Neutrophil (primary cell): ENCODE measurements around the gene PRLH.

Source experiments
- H3K27ac ChIP-seq: fragments of 200-600 bp; sonication (generic); 2 replicates; pipeline ENCODE4 v1.5.1; 2016; ENCODE audit warnings: mild to moderate bottlenecking, moderate library complexity
- H3K27me3 ChIP-seq: fragments of 200-600 bp; sonication (generic); 2 replicates; pipeline ENCODE4 v1.6.0; 2016; ENCODE audit warnings: mild to moderate bottlenecking
- H3K36me3 ChIP-seq: fragments of 200-600 bp; sonication (generic); 2 replicates; pipeline ENCODE4 v1.5.1; 2017
- H3K4me1 ChIP-seq, 2 experiments: fragments of 200-600 bp in 1 of 2; sonication (generic) in 1 of 2; 1 replicate in 1 of 2; 2 replicates in 1 of 2; pipeline versions ENCODE4 v1.5.1 to v1.6.1; 2013 to 2016; ENCODE audit warnings: low read depth in 1 of 2, low read length in 1 of 2, mild to moderate bottlenecking in 1 of 2, moderate library complexity in 1 of 2; ENCODE audit not compliant: control insufficient read depth in 1 of 2, insufficient read depth in 1 of 2
- H3K4me3 ChIP-seq, 2 experiments: fragments of 200-600 bp in 1 of 2; sonication (generic) in 1 of 2; 1 replicate in 1 of 2; 2 replicates in 1 of 2; pipeline ENCODE4 v1.5.1; 2013 to 2016; ENCODE audit warnings: low read depth in 1 of 2, low read length in 1 of 2, mild to moderate bottlenecking in 1 of 2, moderate library complexity in 1 of 2
- H3K9me3 ChIP-seq: fragments of 200-600 bp; sonication (generic); 2 replicates; pipeline ENCODE4 v1.5.1; 2016
- TF ChIP-seq, protein P1 (sequence below): fragments of 200-600 bp; sonication (generic); IDR thresholded peaks from 2 replicates; pipeline ENCODE4 v1.5.1; 2016; ENCODE audit warnings: antibody characterized with exemption

The PRLH gene

DNA sequence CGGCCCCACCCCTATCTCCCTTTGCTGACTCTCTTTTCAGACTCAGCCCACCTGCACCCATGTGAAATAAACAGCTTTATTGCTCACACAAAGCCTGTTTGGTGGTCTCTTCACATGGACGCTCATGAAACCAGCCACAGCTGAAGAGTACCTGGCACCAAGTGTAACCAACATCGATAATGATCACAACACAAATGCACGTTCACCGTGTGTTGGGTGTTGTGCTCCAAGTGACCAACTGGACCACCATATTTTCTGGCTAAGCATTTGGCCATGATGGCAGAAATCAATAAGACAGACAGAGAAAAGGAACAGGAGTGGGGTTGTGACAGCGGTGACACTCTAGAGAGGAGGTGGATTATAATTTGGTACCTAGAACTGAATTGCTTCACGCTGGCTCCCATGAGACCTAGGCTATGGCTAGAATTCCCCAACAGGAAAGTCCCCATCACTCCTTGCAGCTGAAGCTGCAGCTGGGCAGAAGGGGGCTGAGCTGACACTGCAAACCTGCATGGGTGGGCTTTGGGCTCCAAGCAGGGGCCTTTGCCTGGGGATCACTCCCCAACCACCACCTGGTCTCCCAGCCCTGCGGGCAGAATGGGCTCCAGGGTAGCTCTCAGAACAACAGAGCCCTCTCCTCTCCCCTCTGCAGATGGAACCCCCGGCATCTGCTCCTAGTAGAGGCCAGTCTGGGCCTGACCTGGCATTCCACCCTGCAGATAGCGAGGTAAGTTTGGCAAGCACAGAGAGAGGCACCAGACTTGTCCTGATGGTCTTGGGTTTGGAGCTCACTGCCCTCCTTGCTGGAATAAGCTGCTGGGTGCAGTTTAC is 46.4 kb downstream of the PRLH start:
- H3K27me3 ChIP-seq: peaks cover 27% of the 10 kb centered on the region
- no peak overlapping the region for H3K4me3 ChIP-seq
- no peaks in the 10 kb centered on the region for H3K36me3 ChIP-seq
- H3K4me1 ChIP-seq: peaks cover 8 to 10% of the 10 kb centered on the region in 2 experiments
- H3K9me3 ChIP-seq: no peaks in the 10 kb centered on the region
- no peak overlapping the region for H3K27ac ChIP-seq
- TF ChIP-seq, protein P1, sequence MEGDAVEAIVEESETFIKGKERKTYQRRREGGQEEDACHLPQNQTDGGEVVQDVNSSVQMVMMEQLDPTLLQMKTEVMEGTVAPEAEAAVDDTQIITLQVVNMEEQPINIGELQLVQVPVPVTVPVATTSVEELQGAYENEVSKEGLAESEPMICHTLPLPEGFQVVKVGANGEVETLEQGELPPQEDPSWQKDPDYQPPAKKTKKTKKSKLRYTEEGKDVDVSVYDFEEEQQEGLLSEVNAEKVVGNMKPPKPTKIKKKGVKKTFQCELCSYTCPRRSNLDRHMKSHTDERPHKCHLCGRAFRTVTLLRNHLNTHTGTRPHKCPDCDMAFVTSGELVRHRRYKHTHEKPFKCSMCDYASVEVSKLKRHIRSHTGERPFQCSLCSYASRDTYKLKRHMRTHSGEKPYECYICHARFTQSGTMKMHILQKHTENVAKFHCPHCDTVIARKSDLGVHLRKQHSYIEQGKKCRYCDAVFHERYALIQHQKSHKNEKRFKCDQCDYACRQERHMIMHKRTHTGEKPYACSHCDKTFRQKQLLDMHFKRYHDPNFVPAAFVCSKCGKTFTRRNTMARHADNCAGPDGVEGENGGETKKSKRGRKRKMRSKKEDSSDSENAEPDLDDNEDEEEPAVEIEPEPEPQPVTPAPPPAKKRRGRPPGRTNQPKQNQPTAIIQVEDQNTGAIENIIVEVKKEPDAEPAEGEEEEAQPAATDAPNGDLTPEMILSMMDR: no peak

DNA sequence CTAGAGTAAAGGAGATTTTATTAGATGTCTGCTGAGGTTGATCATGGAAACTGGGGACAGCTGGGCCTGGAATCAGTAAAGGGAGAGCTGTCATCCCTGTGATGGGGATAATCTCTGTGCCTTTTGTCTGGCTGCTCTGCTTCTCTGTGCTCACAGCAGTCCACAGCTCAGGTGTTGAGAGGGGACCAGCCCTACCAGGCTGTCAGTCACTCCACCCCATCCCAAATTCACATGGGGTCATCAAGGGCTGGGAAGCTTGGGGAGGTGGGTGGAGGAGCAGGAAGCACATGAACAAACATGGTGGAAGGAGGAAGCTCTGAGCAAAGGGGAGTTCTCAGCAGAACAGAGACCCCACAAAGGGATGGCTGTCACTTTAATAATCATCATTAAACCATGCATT is 47.3 kb downstream of the PRLH start:
- H3K27me3 ChIP-seq: peaks cover 36% of the 10 kb centered on the region
- TF ChIP-seq, protein P1: no peak
- no peaks in the 10 kb centered on the region for H3K9me3 ChIP-seq
- H3K4me1 ChIP-seq: peaks cover 8 to 10% of the 10 kb centered on the region in 2 experiments
- H3K36me3 ChIP-seq: no peaks in the 10 kb centered on the region
- H3K27ac ChIP-seq: no peak overlapping the region
- no peak overlapping the region for H3K4me3 ChIP-seq

DNA sequence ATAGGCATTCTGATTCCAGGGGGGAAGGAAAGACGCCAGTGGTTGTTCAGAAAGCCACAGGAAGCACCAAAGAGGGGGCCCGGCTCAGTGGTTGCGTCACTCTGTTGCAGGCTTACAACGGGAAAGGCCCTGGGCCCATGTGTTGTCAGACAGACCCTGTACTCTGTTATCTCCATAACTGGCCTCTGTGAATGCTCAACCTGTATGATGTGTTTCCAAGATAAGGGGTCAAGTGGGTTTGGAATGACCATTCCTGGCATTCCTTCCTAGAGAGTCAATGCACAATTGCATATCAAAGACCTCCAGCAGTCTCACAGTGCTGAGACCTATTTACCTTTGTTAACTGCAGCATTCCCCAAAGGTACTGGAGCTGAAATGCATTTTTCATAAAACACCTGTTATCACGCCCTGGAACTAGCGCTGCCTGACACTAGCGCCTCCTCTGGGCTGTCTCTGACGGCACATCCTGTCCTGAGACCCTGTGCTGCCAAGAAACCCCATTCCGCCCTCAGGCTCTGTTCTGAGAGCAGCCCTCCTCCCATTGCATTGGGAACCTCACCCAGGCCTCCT is 47.9 kb downstream of the PRLH start:
- H3K4me1 ChIP-seq: peaks cover 8 to 10% of the 10 kb centered on the region in 2 experiments
- TF ChIP-seq, protein P1: no peak
- no peak overlapping the region for H3K27ac ChIP-seq

DNA sequence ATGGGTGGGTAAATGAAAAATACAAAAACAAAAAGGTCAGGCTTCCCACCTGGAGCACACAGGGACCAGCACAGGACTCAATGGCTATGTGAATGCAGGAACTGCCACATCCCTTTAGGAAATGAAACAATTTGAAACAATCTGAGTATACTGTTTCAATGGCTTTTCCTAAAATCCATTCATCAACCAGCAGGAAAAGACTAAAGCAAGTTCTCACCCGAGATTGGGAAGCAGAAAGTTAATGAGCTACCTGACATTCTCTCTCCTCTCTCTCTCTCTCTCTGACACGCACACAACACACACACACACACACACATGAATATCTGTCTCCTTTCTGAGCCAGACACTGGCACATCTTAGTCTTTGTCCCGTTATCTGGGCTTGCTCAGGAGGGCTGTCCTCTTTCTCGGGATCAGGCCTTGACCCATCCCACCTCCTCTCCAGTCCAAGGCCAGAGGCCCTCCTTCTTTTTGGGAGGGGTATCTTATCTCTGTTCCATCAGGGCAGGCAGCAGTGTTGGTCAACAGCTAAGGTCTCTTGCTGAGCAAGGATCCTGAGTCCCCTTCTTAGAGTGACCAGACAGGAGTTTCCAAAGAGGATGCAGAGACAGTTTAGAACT is 49.4 kb downstream of the PRLH start:
- Histone ChIP-seq H3K4me1 (peaks cover 8 to 10% of the 10 kb centered on the region in 2 experiments), H3K36me3 (no peaks in the 10 kb centered on the region), H3K9me3 (no peaks in the 10 kb centered on the region), H3K4me3 (no peak overlapping the region), H3K27me3 (peaks cover 47% of the 10 kb centered on the region), H3K27ac (no peak overlapping the region)
- TF ChIP-seq, protein P1: no peak

More for the DNA sequence above, 47.9 kb downstream of the PRLH start:
- no peaks in the 10 kb centered on the region for H3K36me3 ChIP-seq
- H3K27me3 ChIP-seq: peaks cover 42% of the 10 kb centered on the region
- H3K4me3 ChIP-seq: no peak overlapping the region
- H3K9me3 ChIP-seq: no peaks in the 10 kb centered on the region

GRCh38 chr2:237616373-237616733 is 50.0 kb downstream of the PRLH start:
- Histone ChIP-seq H3K9me3 (no peaks in the 10 kb centered on the region), H3K27ac (no peak overlapping the region), H3K36me3 (no peaks in the 10 kb centered on the region), H3K4me1 (peaks cover 8 to 10% of the 10 kb centered on the region in 2 experiments), H3K27me3 (peaks cover 54% of the 10 kb centered on the region), H3K4me3 (no peak overlapping the region)
- TF ChIP-seq, protein P1: no peak
